ENCODE measurements around the gene SORBS2. TPM values are rescaled to one million over a fixed set of nuclear protein-coding genes. Genes with fewer than 3 reads are reported as not detected.

The SORBS2 gene
- total RNA-seq, 1 donor = 2.1 TPM

GRCh38 chr4:185797596-185798338, 14.2 kb downstream of the SORBS2 start:
- no peaks in the 10 kb centered on the region for H3K4me1 ChIP-seq (ENCODE audit: insufficient read depth, low read length)
- no peaks in the 10 kb centered on the region for H3K27me3 ChIP-seq (ENCODE audit: insufficient read depth, low read length)
- no peaks in the 10 kb centered on the region for H3K9me3 ChIP-seq (ENCODE audit: low read depth, low read length)
- no peak overlapping the region for H3K4me3 ChIP-seq (ENCODE audit: low read length)

- H3K27me3 ChIP-seq (ENCODE audit: insufficient read depth, low read length) = no peaks in the 10 kb centered on the region
- no peaks in the 10 kb centered on the region for H3K9me3 ChIP-seq (ENCODE audit: low read depth, low read length)
- H3K4me1 ChIP-seq (ENCODE audit: insufficient read depth, low read length) = no peaks in the 10 kb centered on the region
Measured at GRCh38 chr4:185797018-185797417, 15.0 kb downstream of the SORBS2 start.

GRCh38 chr4:185796176-185796575, 15.8 kb downstream of the SORBS2 start:
- no peaks in the 10 kb centered on the region for H3K4me1 ChIP-seq (ENCODE audit: insufficient read depth, low read length)
- H3K4me3 ChIP-seq (ENCODE audit: low read length) = no peak overlapping the region
- H3K9me3 ChIP-seq (ENCODE audit: low read depth, low read length) = no peaks in the 10 kb centered on the region
- no peaks in the 10 kb centered on the region for H3K27me3 ChIP-seq (ENCODE audit: insufficient read depth, low read length)

More at GRCh38 chr4:185797018-185797417, 15.0 kb downstream of the SORBS2 start:
- H3K4me3 ChIP-seq (ENCODE audit: low read length) = no peak overlapping the region

- no peaks in the 10 kb centered on the region for H3K9me3 ChIP-seq (ENCODE audit: low read depth, low read length)
- H3K4me1 ChIP-seq (ENCODE audit: insufficient read depth, low read length) = no peaks in the 10 kb centered on the region
- H3K4me3 ChIP-seq (ENCODE audit: low read length) = no peak overlapping the region
- peaks cover 2% of the 10 kb centered on the region for H3K27me3 ChIP-seq (ENCODE audit: insufficient read depth, low read length)
Measured at GRCh38 chr4:185794637-185795036, 17.4 kb downstream of the SORBS2 start.

GRCh38 chr4:185793716-185794115, 18.3 kb downstream of the SORBS2 start:
- Histone ChIP-seq H3K9me3 (ENCODE audit: low read depth, low read length) (no peaks in the 10 kb centered on the region), H3K4me1 (ENCODE audit: insufficient read depth, low read length) (no peaks in the 10 kb centered on the region), H3K27me3 (ENCODE audit: insufficient read depth, low read length) (peaks cover 3% of the 10 kb centered on the region), H3K4me3 (ENCODE audit: low read length) (no peak overlapping the region)

- Histone ChIP-seq H3K9me3 (ENCODE audit: low read depth, low read length) (no peaks in the 10 kb centered on the region), H3K4me3 (ENCODE audit: low read length) (no peak overlapping the region), H3K4me1 (ENCODE audit: insufficient read depth, low read length) (no peaks in the 10 kb centered on the region), H3K27me3 (ENCODE audit: insufficient read depth, low read length) (peaks cover 3% of the 10 kb centered on the region)
Measured at GRCh38 chr4:185793116-185793485, 18.9 kb downstream of the SORBS2 start.

GRCh38 chr4:185792384-185793115, 19.4 kb downstream of the SORBS2 start:
- peaks cover 3% of the 10 kb centered on the region for H3K27me3 ChIP-seq (ENCODE audit: insufficient read depth, low read length)
- no peaks in the 10 kb centered on the region for H3K9me3 ChIP-seq (ENCODE audit: low read depth, low read length)
- no peak overlapping the region for H3K4me3 ChIP-seq (ENCODE audit: low read length)
- H3K4me1 ChIP-seq (ENCODE audit: insufficient read depth, low read length) = no peaks in the 10 kb centered on the region

- Histone ChIP-seq H3K27me3 (ENCODE audit: insufficient read depth, low read length) (peaks cover 3% of the 10 kb centered on the region), H3K4me1 (ENCODE audit: insufficient read depth, low read length) (no peaks in the 10 kb centered on the region), H3K4me3 (ENCODE audit: low read length) (no peak overlapping the region), H3K9me3 (ENCODE audit: low read depth, low read length) (no peaks in the 10 kb centered on the region)
Measured at GRCh38 chr4:185787926-185788679, 23.9 kb downstream of the SORBS2 start.

- Histone ChIP-seq H3K27me3 (ENCODE audit: insufficient read depth, low read length) (peaks cover 3% of the 10 kb centered on the region), H3K9me3 (ENCODE audit: low read depth, low read length) (no peaks in the 10 kb centered on the region), H3K4me3 (ENCODE audit: low read length) (no peak overlapping the region), H3K4me1 (ENCODE audit: insufficient read depth, low read length) (no peaks in the 10 kb centered on the region)
Measured at GRCh38 chr4:185786422-185786821, 25.6 kb downstream of the SORBS2 start.

GRCh38 chr4:185783574-185783973, 28.4 kb downstream of the SORBS2 start:
- Histone ChIP-seq H3K27me3 (ENCODE audit: insufficient read depth, low read length) (no peaks in the 10 kb centered on the region), H3K4me3 (ENCODE audit: low read length) (no peak overlapping the region), H3K9me3 (ENCODE audit: low read depth, low read length) (no peaks in the 10 kb centered on the region), H3K4me1 (ENCODE audit: insufficient read depth, low read length) (no peaks in the 10 kb centered on the region)

GRCh38 chr4:185782523-185782922, 29.5 kb downstream of the SORBS2 start:
- no peak overlapping the region for H3K4me3 ChIP-seq (ENCODE audit: low read length)
- H3K9me3 ChIP-seq (ENCODE audit: low read depth, low read length) = no peaks in the 10 kb centered on the region
- no peaks in the 10 kb centered on the region for H3K27me3 ChIP-seq (ENCODE audit: insufficient read depth, low read length)
- no peaks in the 10 kb centered on the region for H3K4me1 ChIP-seq (ENCODE audit: insufficient read depth, low read length)

- H3K4me1 ChIP-seq (ENCODE audit: insufficient read depth, low read length) = no peaks in the 10 kb centered on the region
- no peaks in the 10 kb centered on the region for H3K9me3 ChIP-seq (ENCODE audit: low read depth, low read length)
- H3K4me3 ChIP-seq (ENCODE audit: low read length) = no peak overlapping the region
- no peaks in the 10 kb centered on the region for H3K27me3 ChIP-seq (ENCODE audit: insufficient read depth, low read length)
Measured at GRCh38 chr4:185781555-185782215, 30.3 kb downstream of the SORBS2 start.

GRCh38 chr4:185780472-185780871, 31.5 kb downstream of the SORBS2 start:
- H3K4me3 ChIP-seq (ENCODE audit: low read length) = no peak overlapping the region
- no peaks in the 10 kb centered on the region for H3K4me1 ChIP-seq (ENCODE audit: insufficient read depth, low read length)
- H3K27me3 ChIP-seq (ENCODE audit: insufficient read depth, low read length) = no peaks in the 10 kb centered on the region
- no peaks in the 10 kb centered on the region for H3K9me3 ChIP-seq (ENCODE audit: low read depth, low read length)

GRCh38 chr4:185779517-185779916, 32.5 kb downstream of the SORBS2 start:
- no peaks in the 10 kb centered on the region for H3K9me3 ChIP-seq (ENCODE audit: low read depth, low read length)
- H3K4me3 ChIP-seq (ENCODE audit: low read length) = no peak overlapping the region
- H3K27me3 ChIP-seq (ENCODE audit: insufficient read depth, low read length) = no peaks in the 10 kb centered on the region
- no peaks in the 10 kb centered on the region for H3K4me1 ChIP-seq (ENCODE audit: insufficient read depth, low read length)

- Histone ChIP-seq H3K9me3 (ENCODE audit: low read depth, low read length) (no peaks in the 10 kb centered on the region), H3K4me1 (ENCODE audit: insufficient read depth, low read length) (no peaks in the 10 kb centered on the region), H3K4me3 (ENCODE audit: low read length) (no peak overlapping the region), H3K27me3 (ENCODE audit: insufficient read depth, low read length) (no peaks in the 10 kb centered on the region)
Measured at GRCh38 chr4:185778307-185778706, 33.7 kb downstream of the SORBS2 start.
